HepG2 (cell line): Measurements from ENCODE around the gene SUDS3. TPM values are rescaled to one million over a fixed set of nuclear protein-coding genes. Genes with fewer than 3 reads are reported as not detected.

Experiments
- ATAC-seq: fragments of 200-7000 bp; cut with Tn5 transposase; 3 replicates; pipeline ENCODE4 v1.9.1; 2020; ENCODE audit warnings: mild to moderate bottlenecking, moderate library complexity
- BruUV-seq: library from RNA; stranded (reverse); fragments of 400-500 nt; replicated peaks from 2 replicates; lab custom pipeline; 2021; lab: Mats Ljungman, UMichigan
- CTCF ChIA-PET: fragments of 300-600 bp; formaldehyde crosslinking; extraction: SDS; loops from one replicate; lab custom pipeline; 2021; ENCODE audit warnings: low total read pairs, inconsistent platforms, low intra/inter-chr PET ratio; lab: Yijun Ruan, JAX
- POLR2A ChIA-PET: fragments of 350-600 bp; sonication (Branson Sonifier 250); formaldehyde crosslinking; loops from one replicate; lab custom pipeline; 2020; ENCODE audit warnings: antibody characterized with exemption, inconsistent platforms; lab: Yijun Ruan, JAX
- DNase-seq: peaks from one replicate; pipeline ENCODE4 v3.0.0-alpha.2; 2015; ENCODE audit warnings: low spot score
- FAIRE-seq: peaks from 3 replicates; lab custom pipeline; 2011; peaks lifted over from hg19 to GRCh38; lab: Jason Lieb, UNC
- H2AFZ ChIP-seq: one replicate; pipeline ENCODE4 v1.6.1; 2011; ENCODE audit warnings: low read length, inconsistent platforms
- H3K27ac ChIP-seq: fragments of 300-600 bp; 3 replicates; pipeline ENCODE4 v1.8.0; 2011; ENCODE audit warnings: mixed run types, mild to moderate bottlenecking, mixed read lengths, low read length, inconsistent platforms; ENCODE audit not compliant: insufficient read depth; ENCODE audit errors: extremely low read length
- H3K27me3 ChIP-seq, 2 experiments: fragments of 200-600 bp in 1 of 2; 2 replicates in 1 of 2; 3 replicates in 1 of 2; pipeline versions ENCODE4 v1.6.0 to v1.8.0; 2011; ENCODE audit warnings: low read length in 2 of 2, mild to moderate bottlenecking in 2 of 2, moderate library complexity in 2 of 2, inconsistent platforms in 1 of 2; ENCODE audit not compliant: insufficient read depth in 2 of 2, control insufficient read depth in 1 of 2
- H3K36me3 ChIP-seq, 2 experiments: fragments of 200-600 bp in 1 of 2; replicated peaks in 1 of 2; 2 replicates in 1 of 2; 3 replicates in 1 of 2; pipeline versions ENCODE4 v1.5.1 to v1.8.0; 2011; ENCODE audit warnings: low read length in 2 of 2, inconsistent platforms in 1 of 2; ENCODE audit not compliant: insufficient read depth in 2 of 2, control insufficient read depth in 1 of 2
- H3K4me1 ChIP-seq: 2 replicates; pipeline ENCODE4 v1.5.1; 2012; ENCODE audit warnings: low read length, inconsistent platforms; ENCODE audit not compliant: insufficient read depth
- H3K4me2 ChIP-seq: 2 replicates; pipeline ENCODE4 v1.6.0; 2011; ENCODE audit warnings: low read depth, low read length, inconsistent platforms
- H3K4me3 ChIP-seq, 3 experiments: fragments of 200-600 bp in 1 of 3; sonication (generic), shearing (Covaris generic) in 1 of 3; replicated peaks in 1 of 3; 2 replicates each; pipeline ENCODE4 v1.5.1; 2011 to 2016; ENCODE audit warnings: low read length in 3 of 3, inconsistent platforms in 2 of 3, low read depth in 2 of 3, mild to moderate bottlenecking in 2 of 3, control low read depth in 1 of 3, mixed read lengths in 1 of 3; ENCODE audit not compliant: insufficient read depth in 1 of 3
- H3K79me2 ChIP-seq: one replicate; pipeline ENCODE4 v1.6.1; 2011; ENCODE audit warnings: low read length, inconsistent platforms; ENCODE audit not compliant: insufficient read depth
- H3K9ac ChIP-seq: 2 replicates; pipeline ENCODE4 v1.6.0; 2011; ENCODE audit warnings: mild to moderate bottlenecking, low read depth, low read length, inconsistent platforms; ENCODE audit not compliant: insufficient read depth
- H3K9me3 ChIP-seq: 2 replicates; pipeline ENCODE4 v1.5.1; 2012; ENCODE audit warnings: mild to moderate bottlenecking, low read length
- H4K20me1 ChIP-seq: 2 replicates; pipeline ENCODE4 v1.6.0; 2011; ENCODE audit warnings: inconsistent platforms, mild to moderate bottlenecking, low read length, moderate library complexity; ENCODE audit not compliant: insufficient read depth
- ERF ChIP-seq: IDR thresholded peaks from 2 replicates; pipeline ENCODE4 v1.6.1; 2018; ENCODE audit warnings: missing biosample characterization, missing genetic modification reagents
- ZMYM3 ChIP-seq: sonication (generic); formaldehyde crosslinking; IDR thresholded peaks from 2 replicates; pipeline ENCODE4 v1.5.1; 2020; ENCODE audit warnings: mild to moderate bottlenecking, missing genetic modification reagents
- ZNF10 ChIP-seq: sonication (generic); formaldehyde crosslinking; IDR thresholded peaks from 2 replicates; pipeline ENCODE4 v1.4.0; 2020; ENCODE audit warnings: mild to moderate bottlenecking, low read depth, missing genetic modification reagents, borderline replicate concordance
- ZNF768 ChIP-seq: sonication (generic); formaldehyde crosslinking; IDR thresholded peaks from 2 replicates; pipeline ENCODE4 v1.4.0; 2020; ENCODE audit warnings: missing genetic modification reagents
- WGBS: methylation state at CpG from one replicate; pipeline ENCODE4 v1.1.6; 2017; ENCODE audit warnings: low lambda C conversion rate; 5-methylcytosine and 5-hydroxymethylcytosine counted together
- in situ Hi-C: cut with HindIII; loops from 2 replicates; pipeline ENCODE4 v1.10.0; 2017; ENCODE audit warnings: low pct_unique_long_range_greater_than_20kb; ENCODE audit not compliant: extremely low pct_ligation_motif_present
- intact Hi-C: fragments of 100-400 bp; cut with micrococcal nuclease; formaldehyde crosslinking; loops from one replicate; pipeline ENCODE4 v1.10.0; 2022; ENCODE audit not compliant: unreplicated experiment
- polyA plus RNA-seq, 8 experiments: library from polyadenylated mRNA; depleted of rRNA in 3 of 8; stranded (reverse) in 7 of 8; unstranded in 1 of 8; fragments of >200 nt; fragmentation: Illumina TruSeq in 4 of 8; extraction: Trizol in 4 of 8; gene quantifications; 2 replicates each; pipeline versions ENCODE4 v1.2.1 to v1.2.3, GENCODE V29; 2011 to 2016; ENCODE audit warnings: low read depth in 4 of 8, missing spikeins in 1 of 8, mixed read lengths in 1 of 8; ENCODE audit not compliant: insufficient read depth in 1 of 8
- total RNA-seq, 5 experiments: library from RNA; depleted of rRNA; stranded (reverse); fragments of >200 nt; fragmentation: Illumina TruSeq; extraction: Trizol; gene quantifications; 2 replicates each; pipeline ENCODE4 v1.2.3, GENCODE V29; 2016; ENCODE audit warnings: low read depth in 1 of 5
- TF ChIP-seq, protein P1 (sequence below): sonication (generic); formaldehyde crosslinking; IDR thresholded peaks from 2 replicates; pipeline ENCODE4 v1.4.0; 2020; ENCODE audit warnings: missing genetic modification reagents

The SUDS3 gene
- total and polyA plus RNA-seq, 2 of the 13 experiments (the other 11 are each of a cell fraction or from before 2014, with no cell fraction given), result 20.2 to 33.1 TPM

DNA sequence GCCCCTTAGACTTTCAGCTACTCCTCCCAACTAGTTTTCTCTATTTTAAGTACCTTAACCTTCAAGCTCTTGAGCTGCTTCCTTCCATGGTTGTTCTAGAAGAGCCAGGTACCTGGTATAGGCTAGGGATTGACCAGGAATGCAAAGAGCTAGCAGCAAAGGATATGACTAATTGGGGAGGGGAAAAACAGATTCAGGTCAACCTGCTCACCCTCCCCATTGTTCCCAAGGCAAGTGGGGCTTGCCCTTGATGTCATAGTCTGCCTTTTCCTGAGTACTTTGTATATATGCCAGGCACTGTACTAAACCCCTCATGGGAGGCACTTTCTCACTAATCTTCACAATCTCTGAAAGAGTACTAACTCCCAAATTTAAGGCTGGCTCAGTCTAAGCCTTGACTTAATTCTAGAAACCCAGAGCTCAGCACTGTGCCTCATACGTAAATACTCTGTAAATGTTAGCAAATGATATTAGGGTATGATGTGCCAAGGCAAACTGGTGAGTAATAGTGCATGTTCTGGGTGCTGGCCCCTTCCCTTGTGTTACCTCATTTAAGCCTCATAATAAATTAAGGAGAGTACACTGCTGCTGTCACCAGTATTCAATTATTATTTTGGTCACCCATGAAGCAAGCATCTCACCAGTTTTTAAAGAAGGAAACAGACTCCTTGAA lies 42.2 kb downstream of the SUDS3 start (continued):
- TF ChIP-seq ZNF10 (CRISPR knock-in tag) (no peak), ERF (CRISPR knock-in tag) (no peak)

DNA sequence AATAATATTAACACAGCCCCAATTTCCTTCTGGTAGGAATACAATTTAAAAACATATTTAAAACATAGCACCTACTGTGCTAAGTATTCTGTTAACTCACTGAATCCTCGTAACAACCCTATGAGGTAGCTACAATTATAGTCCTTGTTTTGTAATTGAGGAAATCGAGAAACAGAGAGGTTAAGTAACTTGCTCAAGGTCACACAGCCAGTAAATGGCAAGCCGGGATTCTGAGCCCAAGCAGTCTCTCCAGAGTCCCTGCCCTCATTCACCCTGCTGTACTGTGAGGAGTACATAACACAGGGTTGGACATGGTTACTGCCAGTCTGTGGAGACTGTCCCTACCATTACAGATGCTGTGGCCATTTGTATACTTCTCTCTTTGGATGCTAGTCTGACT lies 44.3 kb downstream of the SUDS3 start:
- H2AFZ ChIP-seq, result no peak overlapping the region
- WGBS, result 73% methylated on average over 3 of the region's 3 CpGs
- no peak for ATAC-seq
- intact Hi-C loops (no loop called here), in situ Hi-C loops (loop anchor here (25.0 kb wide), 1 partner anchor 617 kb away; no protein-coding TSS in a partner anchor)
- no peak overlapping the region for H3K4me2 ChIP-seq
- ChIA-PET CTCF (no interaction called here), POLR2A (no interaction called here)
- BruUV-seq, result no TSS peak
- H3K79me2 ChIP-seq, result no peaks in the 10 kb centered on the region
- no peak for FAIRE-seq
- H3K27me3 ChIP-seq, result no peaks in the 10 kb centered on the region
- peaks cover 0 to 4% of the 10 kb centered on the region in 2 experiments; a peak in 1 of 5 replicates for H3K36me3 ChIP-seq
- no peak overlapping the region for H3K9ac ChIP-seq
- no peaks in the 10 kb centered on the region for H4K20me1 ChIP-seq
- peaks cover 31% of the 10 kb centered on the region for H3K4me1 ChIP-seq
- peak; percentile 88; the same call in 1 of the 2 replicates for TF ChIP-seq ZNF768 (CRISPR knock-in tag)
- TF ChIP-seq ZMYM3, result peak; percentile 64; the same call in 1 of the 2 replicates
- TF ChIP-seq, protein P1, sequence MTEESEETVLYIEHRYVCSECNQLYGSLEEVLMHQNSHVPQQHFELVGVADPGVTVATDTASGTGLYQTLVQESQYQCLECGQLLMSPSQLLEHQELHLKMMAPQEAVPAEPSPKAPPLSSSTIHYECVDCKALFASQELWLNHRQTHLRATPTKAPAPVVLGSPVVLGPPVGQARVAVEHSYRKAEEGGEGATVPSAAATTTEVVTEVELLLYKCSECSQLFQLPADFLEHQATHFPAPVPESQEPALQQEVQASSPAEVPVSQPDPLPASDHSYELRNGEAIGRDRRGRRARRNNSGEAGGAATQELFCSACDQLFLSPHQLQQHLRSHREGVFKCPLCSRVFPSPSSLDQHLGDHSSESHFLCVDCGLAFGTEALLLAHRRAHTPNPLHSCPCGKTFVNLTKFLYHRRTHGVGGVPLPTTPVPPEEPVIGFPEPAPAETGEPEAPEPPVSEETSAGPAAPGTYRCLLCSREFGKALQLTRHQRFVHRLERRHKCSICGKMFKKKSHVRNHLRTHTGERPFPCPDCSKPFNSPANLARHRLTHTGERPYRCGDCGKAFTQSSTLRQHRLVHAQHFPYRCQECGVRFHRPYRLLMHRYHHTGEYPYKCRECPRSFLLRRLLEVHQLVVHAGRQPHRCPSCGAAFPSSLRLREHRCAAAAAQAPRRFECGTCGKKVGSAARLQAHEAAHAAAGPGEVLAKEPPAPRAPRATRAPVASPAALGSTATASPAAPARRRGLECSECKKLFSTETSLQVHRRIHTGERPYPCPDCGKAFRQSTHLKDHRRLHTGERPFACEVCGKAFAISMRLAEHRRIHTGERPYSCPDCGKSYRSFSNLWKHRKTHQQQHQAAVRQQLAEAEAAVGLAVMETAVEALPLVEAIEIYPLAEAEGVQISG (CRISPR knock-in tag), result no peak
- H3K4me3 ChIP-seq, result no peak overlapping the region
- no peak for DNase-seq
- no peak overlapping the region for H3K27ac ChIP-seq
- H3K9me3 ChIP-seq, result no peaks in the 10 kb centered on the region
